Tibial nerve (tissue), 4 donors: ENCODE data around the gene YES1. TPM values are rescaled to one million over a fixed set of nuclear protein-coding genes. Genes with fewer than 3 reads are reported as not detected.
"Not testable (repeated sequence)": the region's sequence is repeated elsewhere in the genome, so short reads cannot be mapped to it uniquely, and the experiment has no call there.

Experiments
- DNase-seq, 2 donors: peaks; one replicate each; pipeline ENCODE4 v3.0.0-alpha.2; 2019; ENCODE audit warnings: low spot score in 2 of 2
- H3K27ac ChIP-seq, 4 donors: fragments of 200-600 bp; sonication (generic) in 3 of 4; one replicate each; pipeline ENCODE4 v1.5.1; 2017 to 2019; ENCODE audit warnings: mild to moderate bottlenecking in 1 of 4
- H3K27me3 ChIP-seq, 2 donors: fragments of 200-600 bp; sonication (generic) in 1 of 2; one replicate each; pipeline versions ENCODE4 v1.5.1 to v1.6.0; 2017 to 2019
- H3K36me3 ChIP-seq, 3 donors: fragments of 200-600 bp; sonication (generic); one replicate each; pipeline ENCODE4 v1.5.1; 2018 to 2019
- H3K4me1 ChIP-seq, 4 donors: fragments of 200-600 bp; sonication (generic) in 3 of 4; one replicate each; pipeline ENCODE4 v1.5.1; 2017 to 2019
- H3K4me3 ChIP-seq, 4 donors: fragments of 200-600 bp; sonication (generic) in 3 of 4; one replicate each; pipeline ENCODE4 v1.5.1; 2017 to 2019; ENCODE audit warnings: mild to moderate bottlenecking in 1 of 4, moderate library complexity in 1 of 4
- H3K9me3 ChIP-seq, 4 donors: fragments of 200-600 bp; sonication (generic) in 3 of 4; one replicate each; pipeline ENCODE4 v1.5.1; 2017 to 2019
- EP300 ChIP-seq, 2 donors: sonication (generic); formaldehyde crosslinking; IDR thresholded peaks; one replicate each; pipeline ENCODE4 v1.6.1; 2017; ENCODE audit warnings: antibody characterized with exemption in 2 of 2, mild to moderate bottlenecking in 1 of 2
- POLR2A ChIP-seq, 2 donors: fragments of 450-650 bp; IDR thresholded peaks; one replicate each; pipeline ENCODE4 v1.6.1; 2017; ENCODE audit warnings: antibody characterized with exemption in 2 of 2, mild to moderate bottlenecking in 2 of 2, moderate library complexity in 2 of 2
- WGBS, 2 donors: methylation state at CpG; one replicate each; pipeline ENCODE4 v1.1.5; 2018; 5-methylcytosine and 5-hydroxymethylcytosine counted together
- total RNA-seq, 4 donors: library from RNA; depleted of rRNA; stranded (reverse); fragments of >200 nt; gene quantifications; one replicate each; pipeline ENCODE4 v1.1.0, GENCODE V29; 2016
- TF ChIP-seq, protein P1 (sequence below), 5 experiments: fragments of 200-600 bp in 3 of 5; fragments of 450-650 bp in 2 of 5; sonication (generic) in 3 of 5; IDR thresholded peaks; one replicate each; pipeline ENCODE4 v1.5.1; 2016 to 2019; ENCODE audit warnings: antibody characterized with exemption in 5 of 5, mild to moderate bottlenecking in 3 of 5, moderate library complexity in 2 of 5

YES1 gene
- total RNA-seq, 4 donors from 2014 or later = 47.5 to 73.0 (median 59.1) TPM

DNA sequence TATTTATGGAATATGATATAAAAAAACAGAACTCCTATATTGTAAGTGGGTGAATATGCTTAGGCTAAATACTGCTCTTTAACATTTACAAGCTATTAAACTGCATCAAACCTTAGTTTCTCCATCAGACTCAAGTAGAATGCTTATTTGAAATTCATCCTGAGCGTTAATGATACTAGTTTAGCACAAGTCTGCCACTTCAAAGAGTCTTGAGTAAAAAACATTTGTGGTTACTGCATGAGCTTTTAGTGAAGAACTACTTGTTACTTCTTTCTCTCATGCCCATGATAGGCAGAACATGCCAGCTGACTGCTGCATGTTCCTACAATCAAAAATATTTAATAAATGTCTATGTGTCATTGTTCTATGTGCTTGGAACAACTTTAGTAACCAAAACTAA is 12.1 kb downstream of the YES1 start:
- no peaks in the 10 kb centered on the region for H3K36me3 ChIP-seq
- H3K9me3 ChIP-seq = no peaks in the 10 kb centered on the region
- no peaks in the 10 kb centered on the region for H3K27me3 ChIP-seq
- no peak overlapping the region for H3K27ac ChIP-seq
- 97% methylated on average over 1 of the region's 1 CpG for WGBS, 2 donors
- no peak for TF ChIP-seq POLR2A (IDR thresholded peaks at IDR 0.05)
- H3K4me1 ChIP-seq = peaks cover 0 to 9% (median 0%) of the 10 kb centered on the region in 4 donors
- DNase-seq = no peak
- H3K4me3 ChIP-seq = no peak overlapping the region

- DNase-seq, H3K27ac ChIP-seq, H3K27me3 ChIP-seq, H3K4me3 ChIP-seq, H3K9me3 ChIP-seq, H3K36me3 ChIP-seq, H3K4me1 ChIP-seq: not testable (repeated sequence)
- WGBS, 2 donors = 84 to 91% methylated on average over 1 of the region's 1 CpG
Measured at GRCh38 chr18:795383-795782, 16.7 kb downstream of the YES1 start.

DNA sequence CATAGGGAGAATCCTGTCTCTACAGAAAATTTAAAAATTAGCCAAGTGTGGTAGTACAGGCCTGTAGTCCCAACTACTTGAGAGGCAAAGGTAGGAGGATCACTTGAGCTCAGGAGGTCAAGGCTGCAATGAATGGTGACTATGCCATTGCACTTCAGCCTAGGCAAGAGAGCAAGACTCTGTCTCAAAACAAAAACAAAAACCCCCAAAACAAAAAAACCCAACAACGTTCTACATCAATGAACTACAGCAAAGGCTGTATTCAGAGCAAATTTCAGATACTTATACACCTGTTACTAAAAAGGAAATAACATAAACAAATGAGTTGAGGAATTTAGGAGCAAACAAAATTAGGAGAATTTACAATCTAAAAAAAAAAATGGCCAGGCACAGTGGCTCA is 22.6 kb downstream of the YES1 start:
- 79 to 86% methylated on average over 1 of the region's 1 CpG for WGBS, 2 donors
- TF ChIP-seq, protein P1, sequence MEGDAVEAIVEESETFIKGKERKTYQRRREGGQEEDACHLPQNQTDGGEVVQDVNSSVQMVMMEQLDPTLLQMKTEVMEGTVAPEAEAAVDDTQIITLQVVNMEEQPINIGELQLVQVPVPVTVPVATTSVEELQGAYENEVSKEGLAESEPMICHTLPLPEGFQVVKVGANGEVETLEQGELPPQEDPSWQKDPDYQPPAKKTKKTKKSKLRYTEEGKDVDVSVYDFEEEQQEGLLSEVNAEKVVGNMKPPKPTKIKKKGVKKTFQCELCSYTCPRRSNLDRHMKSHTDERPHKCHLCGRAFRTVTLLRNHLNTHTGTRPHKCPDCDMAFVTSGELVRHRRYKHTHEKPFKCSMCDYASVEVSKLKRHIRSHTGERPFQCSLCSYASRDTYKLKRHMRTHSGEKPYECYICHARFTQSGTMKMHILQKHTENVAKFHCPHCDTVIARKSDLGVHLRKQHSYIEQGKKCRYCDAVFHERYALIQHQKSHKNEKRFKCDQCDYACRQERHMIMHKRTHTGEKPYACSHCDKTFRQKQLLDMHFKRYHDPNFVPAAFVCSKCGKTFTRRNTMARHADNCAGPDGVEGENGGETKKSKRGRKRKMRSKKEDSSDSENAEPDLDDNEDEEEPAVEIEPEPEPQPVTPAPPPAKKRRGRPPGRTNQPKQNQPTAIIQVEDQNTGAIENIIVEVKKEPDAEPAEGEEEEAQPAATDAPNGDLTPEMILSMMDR (IDR thresholded peaks at IDR 0.05) = no peak
- TF ChIP-seq EP300 (IDR thresholded peaks at IDR 0.05) (no peak), POLR2A (IDR thresholded peaks at IDR 0.05) (no peak)
- Histone ChIP-seq H3K27ac (no peak overlapping the region), H3K4me1 (peaks cover 0 to 6% (median 0%) of the 10 kb centered on the region in 4 donors), H3K9me3 (peaks cover 0 to 2% (median 0%) of the 10 kb centered on the region in 4 donors), H3K27me3 (no peaks in the 10 kb centered on the region), H3K4me3 (no peak overlapping the region), H3K36me3 (no peaks in the 10 kb centered on the region)
- DNase-seq = no peak

- H3K4me3 ChIP-seq = no peak overlapping the region
- no peaks in the 10 kb centered on the region for H3K27me3 ChIP-seq
- no peak for DNase-seq
- H3K4me1 ChIP-seq = peaks cover 0 to 6% (median 0%) of the 10 kb centered on the region in 4 donors
- no peaks in the 10 kb centered on the region for H3K9me3 ChIP-seq
- TF ChIP-seq, protein P1 (IDR thresholded peaks at IDR 0.05) = no peak
- TF ChIP-seq POLR2A (IDR thresholded peaks at IDR 0.05) (no peak), EP300 (IDR thresholded peaks at IDR 0.05) (no peak)
- H3K27ac ChIP-seq = no peak overlapping the region
- 85 to 87% methylated on average over 1 of the region's 1 CpG for WGBS, 2 donors
- H3K36me3 ChIP-seq = no peaks in the 10 kb centered on the region
Measured at GRCh38 chr18:785242-785641, 26.8 kb downstream of the YES1 start.

GRCh38 chr18:784470-785172 is 27.4 kb downstream of the YES1 start:
- WGBS, 2 donors = 88 to 89% methylated on average over 5 of the region's 5 CpGs

More at GRCh38 chr18:784470-785172, 27.4 kb downstream of the YES1 start:
- no peak for DNase-seq
- TF ChIP-seq, protein P1 (IDR thresholded peaks at IDR 0.05) = no peak
- TF ChIP-seq POLR2A (IDR thresholded peaks at IDR 0.05) (no peak), EP300 (IDR thresholded peaks at IDR 0.05) (no peak)
- Histone ChIP-seq H3K36me3 (no peaks in the 10 kb centered on the region), H3K4me1 (peaks cover 0 to 6% (median 0%) of the 10 kb centered on the region in 4 donors), H3K27ac (no peak overlapping the region), H3K27me3 (no peaks in the 10 kb centered on the region), H3K4me3 (no peak overlapping the region), H3K9me3 (no peaks in the 10 kb centered on the region)
